CD14-positive monocyte (primary cell): ENCODE results near the gene GRK4. TPM values are rescaled to one million over a fixed set of nuclear protein-coding genes. Genes with fewer than 3 reads are reported as not detected.

Source experiments
- DNase-seq, 3 donors: peaks; one replicate each; pipeline ENCODE4 v3.0.0-alpha.2; 2011 to 2022
- H2AFZ ChIP-seq: 2 replicates; pipeline ENCODE4 v1.6.0; 2012; ENCODE audit warnings: mild to moderate bottlenecking, low read depth, low read length, inconsistent platforms; ENCODE audit not compliant: insufficient read depth, poor library complexity, severe bottlenecking
- H3K27ac ChIP-seq, 2 donors: 1 replicate in 1 of 2; 2 replicates in 1 of 2; pipeline ENCODE4 v1.5.1; 2012 to 2013; ENCODE audit warnings: low read length in 2 of 2, control low read depth in 1 of 2, inconsistent platforms in 1 of 2, low read depth in 1 of 2, mild to moderate bottlenecking in 1 of 2
- H3K27me3 ChIP-seq, 2 donors: one replicate each; pipeline versions ENCODE4 v1.6.0 to v1.6.1; 2011 to 2013; ENCODE audit warnings: low read length in 2 of 2; ENCODE audit not compliant: control insufficient read depth in 2 of 2, insufficient read depth in 2 of 2
- H3K36me3 ChIP-seq, 2 donors: replicated peaks in 1 of 2; 1 replicate in 1 of 2; 2 replicates in 1 of 2; pipeline versions ENCODE4 v1.5.1 to v1.6.1; 2012 to 2013; ENCODE audit warnings: low read length in 2 of 2, control low read depth in 1 of 2, inconsistent platforms in 1 of 2, mild to moderate bottlenecking in 1 of 2; ENCODE audit not compliant: insufficient read depth in 2 of 2, control insufficient read depth in 1 of 2
- H3K4me1 ChIP-seq, 2 donors: 1 replicate in 1 of 2; 2 replicates in 1 of 2; pipeline versions ENCODE4 v1.5.1 to v1.6.1; 2012 to 2013; ENCODE audit warnings: low read length in 2 of 2, control low read depth in 1 of 2, inconsistent platforms in 1 of 2, mild to moderate bottlenecking in 1 of 2, moderate library complexity in 1 of 2; ENCODE audit not compliant: insufficient read depth in 2 of 2, control insufficient read depth in 1 of 2
- H3K4me2 ChIP-seq: replicated peaks from 2 replicates; pipeline ENCODE3; 2012; ENCODE audit warnings: low read length, moderate library complexity, mild to moderate bottlenecking; ENCODE audit not compliant: poor library complexity, severe bottlenecking; ENCODE audit errors: extremely low read depth
- H3K4me3 ChIP-seq, 3 experiments: fragments of 200-600 bp in 1 of 3; sonication (generic) in 1 of 3; replicated peaks in 1 of 3; 1 replicate in 2 of 3; 2 replicates in 1 of 3; pipeline ENCODE4 v1.5.1; 2011 to 2013; ENCODE audit warnings: low read length in 3 of 3, mild to moderate bottlenecking in 3 of 3, control low read depth in 2 of 3, low read depth in 2 of 3, inconsistent platforms in 1 of 3, moderate library complexity in 1 of 3
- H3K79me2 ChIP-seq: 2 replicates; pipeline ENCODE4 v1.6.0; 2012; ENCODE audit warnings: mild to moderate bottlenecking, control low read depth, inconsistent platforms, low read length, moderate library complexity; ENCODE audit not compliant: insufficient read depth
- H3K9ac ChIP-seq: 2 replicates; pipeline ENCODE4 v1.6.0; 2017; ENCODE audit warnings: low read length, mild to moderate bottlenecking; ENCODE audit not compliant: insufficient read depth, poor library complexity, severe bottlenecking
- H3K9me3 ChIP-seq, 2 donors: replicated peaks in 1 of 2; 1 replicate in 1 of 2; 2 replicates in 1 of 2; pipeline versions ENCODE4 v1.5.1 to v1.6.1; 2012 to 2013; ENCODE audit warnings: low read length in 2 of 2, control low read depth in 1 of 2; ENCODE audit not compliant: control insufficient read depth in 1 of 2, insufficient read depth in 1 of 2
- H4K20me1 ChIP-seq: 2 replicates; pipeline ENCODE4 v1.6.0; 2012; ENCODE audit warnings: mild to moderate bottlenecking, low read length, control low read depth, moderate library complexity; ENCODE audit not compliant: insufficient read depth
- H3K27ac Mint-ChIP-seq, 7 donors: one replicate each; pipeline ENCODE4 v1.8.0; 2020; ENCODE audit warnings: mild to moderate bottlenecking in 7 of 7, mixed read lengths in 7 of 7, moderate library complexity in 6 of 7, inconsistent platforms in 2 of 7
- H3K27me3 Mint-ChIP-seq, 3 donors: one replicate each; pipeline ENCODE4 v1.8.0; 2021 to 2022; ENCODE audit warnings: low read depth in 3 of 3, mild to moderate bottlenecking in 3 of 3, mixed read lengths in 3 of 3, moderate library complexity in 3 of 3, inconsistent platforms in 1 of 3
- H3K36me3 Mint-ChIP-seq, 2 donors: one replicate each; pipeline ENCODE4 v1.8.0; 2020; ENCODE audit warnings: mixed read lengths in 2 of 2, inconsistent platforms in 1 of 2, mild to moderate bottlenecking in 1 of 2
- H3K4me1 Mint-ChIP-seq: one replicate; pipeline ENCODE4 v1.8.0; 2020; ENCODE audit warnings: mild to moderate bottlenecking, mixed read lengths
- H3K4me3 Mint-ChIP-seq, 2 donors: one replicate each; pipeline ENCODE4 v1.8.0; 2020; ENCODE audit warnings: mild to moderate bottlenecking in 2 of 2, mixed read lengths in 2 of 2, moderate library complexity in 1 of 2
- H3K9me3 Mint-ChIP-seq, 7 donors: one replicate each; pipeline ENCODE4 v1.8.0; 2020 to 2022; ENCODE audit warnings: mixed read lengths in 7 of 7, mild to moderate bottlenecking in 6 of 7, moderate library complexity in 6 of 7, inconsistent platforms in 2 of 7
- CTCF ChIP-seq: fragments of 200-600 bp; IDR thresholded peaks from one replicate; pipeline ENCODE4 v1.8.0; 2022; ENCODE audit warnings: antibody characterized with exemption, mild to moderate bottlenecking
- WGBS: methylation state at CpG from one replicate; pipeline ENCODE4 v1.1.5; 2013; ENCODE audit warnings: missing lambda C conversion rate; ENCODE audit not compliant: insufficient coverage; 5-methylcytosine and 5-hydroxymethylcytosine counted together
- intact Hi-C, 2 donors: fragments of 100-400 bp; cut with micrococcal nuclease; formaldehyde crosslinking; loops; one replicate each; pipeline versions ENCODE4 v1.15.0 to v1.15.1; 2023
- polyA minus RNA-seq: library from RNA; depleted of rRNA, polyadenylated mRNA; stranded (reverse); fragments of >200 nt; gene quantifications from 2 replicates; pipeline ENCODE4 v1.2.3, GENCODE V29; 2012
- polyA plus RNA-seq, 3 donors: library from polyadenylated mRNA; depleted of rRNA in 1 of 3; unstranded in 2 of 3; stranded (reverse) in 1 of 3; fragments of 300-500 nt in 2 of 3; fragments of >200 nt in 1 of 3; fragmentation: Illumina TruSeq in 2 of 3; gene quantifications; 1 replicate in 2 of 3; 2 replicates in 1 of 3; pipeline ENCODE4 v1.2.3, GENCODE V29; 2012 to 2021
- total RNA-seq, 12 experiments: library from RNA in 1 of 12; stranded (reverse) in 1 of 12; fragments of 120-200 nt in 1 of 12; gene quantifications; one replicate each; pipeline ENCODE4 v1.2.4 and lab custom pipeline; 2013 to 2026; ENCODE audit warnings: mixed read lengths in 6 of 12, inconsistent platforms in 1 of 12

Gene GRK4
- 1.4 TPM for total RNA-seq (2013)
- polyA plus RNA-seq (1 to 10 TPM; 1.1 to 1.2 (median 1.2) TPM), polyA minus RNA-seq (0.83 and 1.7 TPM in 2 replicates), total RNA-seq (lab: John Stamatoyannopoulos, UW) (1.7 to 7.4 (median 3.9) reads per million in 11 experiments)

- Histone ChIP-seq H3K79me2 (peaks cover 39% of the 10 kb centered on the region), H2AFZ (peak within 1 kb of the TSS; percentile 99), H3K4me3 (peak within 1 kb of the TSS; percentile 71 to 95 (median 73)), H3K9ac (peak within 1 kb of the TSS; percentile 85), H3K27me3 (no peaks in the 10 kb centered on the region), H3K27ac (peak within 1 kb of the TSS; percentile 69 to 95), H3K36me3 (peaks cover 5 to 8% of the 10 kb centered on the region in 2 donors), H3K9me3 (no peaks in the 10 kb centered on the region), H3K4me2 (peak within 1 kb of the TSS; percentile 94), H4K20me1 (peaks cover 37% of the 10 kb centered on the region), H3K4me1 (peaks cover 26 to 34% of the 10 kb centered on the region in 2 donors)
- peak within 1 kb of the TSS; percentile 93 to 95 for H3K4me3 Mint-ChIP-seq
- H3K4me1 Mint-ChIP-seq, result peaks cover 30% of the 10 kb centered on the region
- H3K27me3 Mint-ChIP-seq, result peaks cover 4 to 7% (median 5%) of the 10 kb centered on the region in 3 donors
- intact Hi-C loops, result loop anchor here (2.0 to 10.0 kb wide), 6 partner anchors 29 to 1109 kb away; partner anchors contain the start of genes LETM1 (in 2 of the 2), CFAP99 (in 1 of the 2), FAM193A (in 1 of the 2) and RGS12 (in 1 of the 2)
- DNase-seq, result peak; percentile 97 to 98 (median 97)
- peaks cover 8 to 16% of the 10 kb centered on the region in 2 donors for H3K36me3 Mint-ChIP-seq
- under 1% methylated on average over 105 of the region's 105 CpGs for WGBS
- peak; percentile 36 for TF ChIP-seq CTCF
- H3K9me3 Mint-ChIP-seq, result peaks cover 0 to 2% (median 0%) of the 10 kb centered on the region in 7 donors
- H3K27ac Mint-ChIP-seq, result peak within 1 kb of the TSS; percentile 86 to 97 (median 92)
These were observed at the start of gene GRK4, which contains the start of gene NOP14 for GRCh38 chr4:2963175-2963965. TSS of gene GRK4 (plus strand) at chr4:2963571. CDS start at chr4:2964071, 500 bp downstream. TSS of gene NOP14 (minus strand) at chr4:2963406. CDS start at chr4:2963319, 87 bp downstream.

GRCh38 chr4:2914256-2915126, 48.9 kb upstream of the GRK4 start:
- Histone ChIP-seq H2AFZ (no peak overlapping the region), H3K9me3 (no peaks in the 10 kb centered on the region), H3K4me2 (no peak overlapping the region), H4K20me1 (peaks cover 31% of the 10 kb centered on the region), H3K4me1 (no peaks in the 10 kb centered on the region), H3K4me3 (no peak overlapping the region), H3K27ac (no peak overlapping the region), H3K27me3 (no peaks in the 10 kb centered on the region), H3K36me3 (peaks cover 55 to 91% of the 10 kb centered on the region in 2 donors), H3K79me2 (peaks cover 5% of the 10 kb centered on the region), H3K9ac (no peak overlapping the region)
- no peak overlapping the region for H3K4me3 Mint-ChIP-seq
- H3K27ac Mint-ChIP-seq, result peak overlapping the region in 4 of 7 donors; percentile 36 to 66 (median 58)
- H3K4me1 Mint-ChIP-seq, result peaks cover 8% of the 10 kb centered on the region
- peaks cover 80 to 94% of the 10 kb centered on the region in 2 donors for H3K36me3 Mint-ChIP-seq
- WGBS, result 44% methylated on average over 8 of the region's 16 CpGs
- no peak for TF ChIP-seq CTCF
- no peak for DNase-seq
- intact Hi-C loops, result no loop called here
- peaks cover 0 to 2% (median 0%) of the 10 kb centered on the region in 3 donors for H3K27me3 Mint-ChIP-seq
- H3K9me3 Mint-ChIP-seq, result peaks cover 0 to 5% (median 2%) of the 10 kb centered on the region in 7 donors
